ENCODE measurements around the gene ANGPT4.
"Not testable (repeated sequence)": the region's sequence is repeated elsewhere in the genome, so short reads cannot be mapped to it uniquely, and the experiment has no call there.

ANGPT4 gene

GRCh38 chr20:905396-905961 lies 10.7 kb downstream of the ANGPT4 start:
- no peak for DNase-seq (ENCODE audit: low read depth)

GRCh38 chr20:904039-904545 lies 12.0 kb downstream of the ANGPT4 start:
- no peak for DNase-seq (ENCODE audit: low read depth)

GRCh38 chr20:897436-897835 lies 18.7 kb downstream of the ANGPT4 start:
- not testable (repeated sequence) for DNase-seq (ENCODE audit: low read depth)

GRCh38 chr20:896501-897025 lies 19.6 kb downstream of the ANGPT4 start:
- no peak for DNase-seq (ENCODE audit: low read depth)

GRCh38 chr20:892371-892770 lies 23.8 kb downstream of the ANGPT4 start:
- not testable (repeated sequence) for DNase-seq (ENCODE audit: low read depth)

- no peak for DNase-seq (ENCODE audit: low read depth)
Measured at GRCh38 chr20:891706-892080, 24.4 kb downstream of the ANGPT4 start.

- DNase-seq (ENCODE audit: low read depth), result no peak
Measured at GRCh38 chr20:891058-891705, 25.0 kb downstream of the ANGPT4 start.

- DNase-seq (ENCODE audit: low read depth), result no peak
Measured at GRCh38 chr20:890666-891057, 25.5 kb downstream of the ANGPT4 start.

- no peak for DNase-seq (ENCODE audit: low read depth)
Measured at GRCh38 chr20:889932-890463, 26.1 kb downstream of the ANGPT4 start.

GRCh38 chr20:889106-889505 lies 27.0 kb downstream of the ANGPT4 start:
- no peak for DNase-seq (ENCODE audit: low read depth)

GRCh38 chr20:888057-888456 lies 28.1 kb downstream of the ANGPT4 start:
- no peak for DNase-seq (ENCODE audit: low read depth)

- DNase-seq (ENCODE audit: low read depth), result no peak
Measured at GRCh38 chr20:887137-887536, 29.0 kb downstream of the ANGPT4 start.

- DNase-seq (ENCODE audit: low read depth), result no peak
Measured at GRCh38 chr20:884983-885952, 30.9 kb downstream of the ANGPT4 start.

- no peak for DNase-seq (ENCODE audit: low read depth)
Measured at GRCh38 chr20:881783-882144, 34.4 kb downstream of the ANGPT4 start.

- no peak for DNase-seq (ENCODE audit: low read depth)
Measured at GRCh38 chr20:881051-881782, 34.9 kb downstream of the ANGPT4 start.

GRCh38 chr20:879626-880025 lies 36.5 kb downstream of the ANGPT4 start:
- no peak for DNase-seq (ENCODE audit: low read depth)

GRCh38 chr20:878511-879307 lies 37.4 kb downstream of the ANGPT4 start:
- DNase-seq (ENCODE audit: low read depth), result no peak

- DNase-seq (ENCODE audit: low read depth), result no peak
Measured at GRCh38 chr20:877814-878213, 38.3 kb downstream of the ANGPT4 start.

GRCh38 chr20:875115-875514 lies 41.0 kb downstream of the ANGPT4 start:
- DNase-seq (ENCODE audit: low read depth), result no peak

GRCh38 chr20:873875-874607 lies 42.1 kb downstream of the ANGPT4 start:
- no peak for DNase-seq (ENCODE audit: low read depth)

Data from activated T-cell treated with anti-CD3 and anti-CD28 coated beads for 1 hour (primary cell).